Ovary (tissue), 3 donors: ENCODE results near the gene GNAI1.

Source experiments
- POLR2A ChIP-seq: fragments of 450-650 bp; IDR thresholded peaks from one replicate; pipeline ENCODE4 v1.6.1; 2017; ENCODE audit warnings: antibody characterized with exemption, mild to moderate bottlenecking, moderate library complexity
- TF ChIP-seq, protein P1 (sequence below), 3 donors: fragments of 450-650 bp in 2 of 3; fragments of 200-600 bp in 1 of 3; IDR thresholded peaks; one replicate each; pipeline versions ENCODE4 v1.5.1 to v1.8.0; 2016 to 2022; ENCODE audit warnings: antibody characterized with exemption in 3 of 3, mild to moderate bottlenecking in 1 of 3
- donor health status: DM: no; HTN: no; CAD: no.

DNA sequence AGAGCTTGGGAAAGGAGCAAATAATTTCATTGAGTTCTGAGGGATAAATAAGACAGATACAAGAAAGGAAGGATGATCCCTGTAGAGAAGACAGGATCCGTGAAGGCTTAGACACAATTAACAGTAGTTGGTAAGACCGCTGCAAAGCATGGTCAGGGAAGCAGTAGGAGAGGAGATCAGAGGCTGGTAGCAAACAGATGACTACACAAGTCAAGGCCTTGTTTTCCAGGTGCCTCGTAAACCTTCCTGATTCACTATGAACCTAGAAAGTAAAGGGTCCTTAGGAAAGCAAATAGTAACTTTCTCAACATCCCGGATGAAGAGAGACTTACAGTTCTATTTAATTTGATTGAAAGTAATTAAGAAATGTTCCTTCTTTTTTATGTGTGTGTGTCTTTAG lies 118.6 kb downstream of the GNAI1 start:
- TF ChIP-seq, protein P1, sequence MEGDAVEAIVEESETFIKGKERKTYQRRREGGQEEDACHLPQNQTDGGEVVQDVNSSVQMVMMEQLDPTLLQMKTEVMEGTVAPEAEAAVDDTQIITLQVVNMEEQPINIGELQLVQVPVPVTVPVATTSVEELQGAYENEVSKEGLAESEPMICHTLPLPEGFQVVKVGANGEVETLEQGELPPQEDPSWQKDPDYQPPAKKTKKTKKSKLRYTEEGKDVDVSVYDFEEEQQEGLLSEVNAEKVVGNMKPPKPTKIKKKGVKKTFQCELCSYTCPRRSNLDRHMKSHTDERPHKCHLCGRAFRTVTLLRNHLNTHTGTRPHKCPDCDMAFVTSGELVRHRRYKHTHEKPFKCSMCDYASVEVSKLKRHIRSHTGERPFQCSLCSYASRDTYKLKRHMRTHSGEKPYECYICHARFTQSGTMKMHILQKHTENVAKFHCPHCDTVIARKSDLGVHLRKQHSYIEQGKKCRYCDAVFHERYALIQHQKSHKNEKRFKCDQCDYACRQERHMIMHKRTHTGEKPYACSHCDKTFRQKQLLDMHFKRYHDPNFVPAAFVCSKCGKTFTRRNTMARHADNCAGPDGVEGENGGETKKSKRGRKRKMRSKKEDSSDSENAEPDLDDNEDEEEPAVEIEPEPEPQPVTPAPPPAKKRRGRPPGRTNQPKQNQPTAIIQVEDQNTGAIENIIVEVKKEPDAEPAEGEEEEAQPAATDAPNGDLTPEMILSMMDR (IDR thresholded peaks at IDR 0.05), result no peak
- TF ChIP-seq POLR2A, result no peak
